Activated naive CD8-positive, alpha-beta T cell treated with anti-CD3 and anti-CD28 coated beads, Interleukin-2, amount 50 U/mL, for 24 hours (primary cell): ENCODE measurements around the gene FOXP1.
"Not testable (repeated sequence)": the region's sequence is repeated elsewhere in the genome, so short reads cannot be mapped to it uniquely, and the experiment has no call there.

ENCODE experiments used
- ATAC-seq: fragments of 150-1000 bp; cut with Tn5 transposase; one replicate; pipeline ENCODE4 v1.10.0; 2021
- DNase-seq: peaks from one replicate; pipeline ENCODE4 v3.0.0; 2021
- H3K27ac Mint-ChIP-seq: one replicate; pipeline ENCODE4 v1.8.0; 2021; ENCODE audit warnings: mild to moderate bottlenecking, mixed read lengths
- H3K27me3 Mint-ChIP-seq: one replicate; pipeline ENCODE4 v1.8.0; 2021; ENCODE audit warnings: mixed read lengths
- H3K36me3 Mint-ChIP-seq: one replicate; pipeline ENCODE4 v1.8.0; 2021; ENCODE audit warnings: low read depth, mixed read lengths
- H3K4me1 Mint-ChIP-seq: one replicate; pipeline ENCODE4 v1.8.0; 2021; ENCODE audit warnings: mixed read lengths
- H3K4me3 Mint-ChIP-seq: one replicate; pipeline ENCODE4 v1.8.0; 2021; ENCODE audit warnings: mild to moderate bottlenecking, moderate library complexity, mixed read lengths
- H3K9me3 Mint-ChIP-seq: one replicate; pipeline ENCODE4 v1.8.0; 2021; ENCODE audit warnings: mixed read lengths

The FOXP1 gene

GRCh38 chr3:71542521-71543370 is 40.8 kb downstream of the FOXP1 start:
- no peaks in the 10 kb centered on the region for H3K36me3 Mint-ChIP-seq
- peak overlapping the region; percentile 19 for H3K4me3 Mint-ChIP-seq
- no peaks in the 10 kb centered on the region for H3K27me3 Mint-ChIP-seq
- H3K9me3 Mint-ChIP-seq: no peaks in the 10 kb centered on the region
- peak; percentile 16 for DNase-seq
- H3K27ac Mint-ChIP-seq: no peak overlapping the region
- peaks cover 25% of the 10 kb centered on the region for H3K4me1 Mint-ChIP-seq
- ATAC-seq: peak; percentile 77

DNA sequence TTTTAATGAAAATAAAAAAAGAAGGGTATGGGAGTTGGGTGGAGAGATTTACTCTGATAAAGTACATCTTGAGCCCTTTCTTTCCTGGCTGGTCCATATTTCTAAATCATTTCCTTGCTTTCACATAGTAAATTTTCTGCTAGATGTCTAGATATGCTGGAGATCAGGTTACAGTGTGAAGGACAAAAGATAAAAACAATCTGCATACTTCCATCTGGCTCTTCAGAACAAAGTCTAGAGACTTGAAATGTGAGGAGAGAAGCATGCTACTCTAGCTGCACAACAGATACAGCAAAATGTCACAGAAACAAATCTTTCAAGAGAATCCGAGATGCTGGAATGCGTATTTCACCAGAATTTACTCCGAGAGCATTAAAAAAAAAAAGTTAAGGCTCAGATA is 42.2 kb downstream of the FOXP1 start:
- no peak overlapping the region for H3K4me3 Mint-ChIP-seq

GRCh38 chr3:71537211-71537611 is 46.3 kb downstream of the FOXP1 start:
- H3K27ac Mint-ChIP-seq: no peak overlapping the region
- H3K27me3 Mint-ChIP-seq: no peaks in the 10 kb centered on the region
- H3K4me3 Mint-ChIP-seq: no peak overlapping the region
- H3K36me3 Mint-ChIP-seq: peaks cover 2% of the 10 kb centered on the region
- H3K9me3 Mint-ChIP-seq: no peaks in the 10 kb centered on the region
- ATAC-seq (no peak), DNase-seq (no peak)
- peaks cover 18% of the 10 kb centered on the region for H3K4me1 Mint-ChIP-seq

More for the DNA sequence above, 42.2 kb downstream of the FOXP1 start:
- Mint-ChIP-seq H3K27me3 (no peaks in the 10 kb centered on the region), H3K27ac (no peak overlapping the region), H3K9me3 (no peaks in the 10 kb centered on the region), H3K36me3 (no peaks in the 10 kb centered on the region), H3K4me1 (peaks cover 30% of the 10 kb centered on the region)
- DNase-seq (no peak), ATAC-seq (no peak)

DNA sequence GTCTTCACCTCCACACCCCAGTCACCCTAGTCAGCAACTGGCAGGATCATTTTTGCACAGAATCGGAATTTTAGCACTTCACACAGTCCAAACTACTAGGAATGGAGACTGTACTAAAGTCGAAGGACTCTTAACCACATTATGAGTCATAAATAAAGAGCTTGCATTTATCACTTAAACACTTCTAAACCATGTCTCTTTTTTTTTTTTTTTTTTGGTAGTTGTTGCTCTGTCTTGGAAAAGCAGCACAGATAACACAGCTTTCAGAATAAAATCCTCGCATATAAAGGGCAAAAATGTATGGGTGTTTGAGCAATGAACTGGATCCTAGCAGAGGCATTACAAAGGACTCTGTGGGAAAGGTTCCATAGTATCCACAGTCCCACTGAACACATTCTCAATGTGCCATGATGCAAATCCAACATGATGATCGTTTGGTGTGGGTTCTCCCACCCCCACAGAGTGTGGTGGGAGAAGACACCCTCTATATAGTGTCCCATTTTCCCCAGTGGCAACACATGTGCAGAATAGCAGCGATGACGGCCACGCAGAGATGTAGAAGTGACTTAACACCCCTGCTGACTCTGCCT is 47.1 kb downstream of the FOXP1 start:
- H3K27me3 Mint-ChIP-seq: no peaks in the 10 kb centered on the region
- peaks cover 15% of the 10 kb centered on the region for H3K4me1 Mint-ChIP-seq
- no peak for DNase-seq
- peaks cover 2% of the 10 kb centered on the region for H3K36me3 Mint-ChIP-seq
- no peak for ATAC-seq
- H3K9me3 Mint-ChIP-seq: no peaks in the 10 kb centered on the region
- H3K27ac Mint-ChIP-seq: no peak overlapping the region
- H3K4me3 Mint-ChIP-seq: no peak overlapping the region

DNA sequence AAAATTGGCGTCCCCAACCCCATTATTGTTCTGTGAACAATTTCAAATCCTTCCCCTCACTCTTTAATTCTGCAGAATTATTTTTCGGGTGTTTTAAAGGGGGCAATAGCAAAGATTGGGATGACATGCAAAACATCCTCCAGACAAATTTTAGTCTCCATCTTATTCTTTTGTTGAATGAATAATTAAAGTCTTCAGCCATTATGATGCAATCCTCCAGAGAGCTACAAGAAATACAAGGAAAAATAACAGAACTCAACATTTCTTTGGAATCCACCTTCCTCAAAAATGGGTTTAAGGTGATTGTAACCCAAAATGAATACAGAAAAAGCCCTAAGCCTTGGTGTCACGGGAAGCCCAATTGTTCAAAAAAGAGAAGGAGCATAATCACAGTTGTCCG is 49.9 kb downstream of the FOXP1 start:
- Mint-ChIP-seq H3K27me3 (no peaks in the 10 kb centered on the region), H3K36me3 (peaks cover 2% of the 10 kb centered on the region), H3K27ac (no peak overlapping the region), H3K9me3 (no peaks in the 10 kb centered on the region), H3K4me1 (peaks cover 30% of the 10 kb centered on the region), H3K4me3 (no peak overlapping the region)
- ATAC-seq (no peak), DNase-seq (no peak)

- Mint-ChIP-seq H3K4me3 (no peak overlapping the region), H3K27ac (no peak overlapping the region), H3K9me3 (no peaks in the 10 kb centered on the region), H3K27me3 (no peaks in the 10 kb centered on the region), H3K36me3 (peaks cover 2% of the 10 kb centered on the region), H3K4me1 (peaks cover 33% of the 10 kb centered on the region)
- DNase-seq (no peak), ATAC-seq (no peak)
Measured at GRCh38 chr3:71532639-71533395, 50.7 kb downstream of the FOXP1 start.

GRCh38 chr3:71530903-71531530 is 52.5 kb downstream of the FOXP1 start:
- no peak overlapping the region for H3K4me3 Mint-ChIP-seq
- peaks cover 2% of the 10 kb centered on the region for H3K36me3 Mint-ChIP-seq
- no peak for ATAC-seq

DNA sequence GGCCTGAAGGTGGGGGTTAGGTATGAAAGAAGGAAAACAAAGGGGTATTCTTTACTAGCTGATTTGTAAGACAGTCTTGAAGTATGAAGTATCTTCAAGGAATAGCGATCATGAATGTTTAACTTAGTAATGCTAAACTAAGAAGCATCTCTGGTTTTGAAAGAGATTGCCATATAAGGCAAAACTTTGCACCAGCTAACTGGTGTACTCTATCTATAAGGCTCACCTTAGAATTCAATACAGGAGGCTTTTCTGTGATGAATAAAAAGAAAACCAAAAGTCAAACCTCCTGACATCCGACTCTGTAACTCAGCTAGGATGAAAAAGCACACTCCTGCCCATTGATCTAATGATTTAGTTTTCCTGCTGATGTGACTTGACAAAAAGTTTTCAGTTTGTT is 54.7 kb downstream of the FOXP1 start:
- Mint-ChIP-seq H3K27me3 (no peaks in the 10 kb centered on the region), H3K4me3 (no peak overlapping the region), H3K4me1 (peaks cover 26% of the 10 kb centered on the region), H3K9me3 (no peaks in the 10 kb centered on the region), H3K36me3 (peaks cover 2% of the 10 kb centered on the region), H3K27ac (no peak overlapping the region)
- no peak for DNase-seq
- no peak for ATAC-seq

More at GRCh38 chr3:71530903-71531530, 52.5 kb downstream of the FOXP1 start:
- no peaks in the 10 kb centered on the region for H3K9me3 Mint-ChIP-seq
- H3K27me3 Mint-ChIP-seq: no peaks in the 10 kb centered on the region
- peaks cover 26% of the 10 kb centered on the region for H3K4me1 Mint-ChIP-seq
- no peak for DNase-seq
- no peak overlapping the region for H3K27ac Mint-ChIP-seq

DNA sequence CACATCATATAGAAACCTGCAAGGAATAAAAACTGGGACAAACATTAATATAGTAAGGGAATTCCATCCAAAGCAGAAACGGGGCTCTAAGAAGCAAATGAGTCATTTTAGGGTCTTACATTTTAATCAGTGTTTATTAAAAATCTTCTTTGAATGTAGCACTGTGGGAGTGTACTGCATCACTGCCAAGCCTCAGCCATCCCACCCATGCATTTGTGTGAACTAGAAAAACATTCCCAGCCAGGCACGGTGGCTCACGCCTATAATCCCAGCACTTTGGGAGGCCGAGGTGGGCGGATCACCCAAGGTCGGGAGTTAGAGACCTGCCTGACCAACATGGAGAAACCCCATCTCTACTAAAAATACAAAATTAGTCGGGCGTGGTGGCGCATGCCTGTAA is 57.1 kb downstream of the FOXP1 start:
- not testable (repeated sequence) for H3K9me3 Mint-ChIP-seq, H3K36me3 Mint-ChIP-seq, DNase-seq, ATAC-seq, H3K4me3 Mint-ChIP-seq, H3K27ac Mint-ChIP-seq, H3K27me3 Mint-ChIP-seq
- H3K4me1 Mint-ChIP-seq: peaks cover 20% of the 10 kb centered on the region

- no peak for ATAC-seq
- Mint-ChIP-seq H3K4me3 (no peak overlapping the region), H3K27ac (no peak overlapping the region), H3K27me3 (no peaks in the 10 kb centered on the region), H3K36me3 (no peaks in the 10 kb centered on the region), H3K9me3 (no peaks in the 10 kb centered on the region), H3K4me1 (peaks cover 21% of the 10 kb centered on the region)
- no peak for DNase-seq
Measured at GRCh38 chr3:71525391-71525790, 58.1 kb downstream of the FOXP1 start.

GRCh38 chr3:71524672-71525071 is 58.9 kb downstream of the FOXP1 start:
- DNase-seq (no peak), ATAC-seq (no peak)
- no peak overlapping the region for H3K4me3 Mint-ChIP-seq
- H3K9me3 Mint-ChIP-seq: no peaks in the 10 kb centered on the region
- H3K27ac Mint-ChIP-seq: no peak overlapping the region
- H3K36me3 Mint-ChIP-seq: no peaks in the 10 kb centered on the region
- H3K27me3 Mint-ChIP-seq: no peaks in the 10 kb centered on the region
- peaks cover 23% of the 10 kb centered on the region for H3K4me1 Mint-ChIP-seq

DNA sequence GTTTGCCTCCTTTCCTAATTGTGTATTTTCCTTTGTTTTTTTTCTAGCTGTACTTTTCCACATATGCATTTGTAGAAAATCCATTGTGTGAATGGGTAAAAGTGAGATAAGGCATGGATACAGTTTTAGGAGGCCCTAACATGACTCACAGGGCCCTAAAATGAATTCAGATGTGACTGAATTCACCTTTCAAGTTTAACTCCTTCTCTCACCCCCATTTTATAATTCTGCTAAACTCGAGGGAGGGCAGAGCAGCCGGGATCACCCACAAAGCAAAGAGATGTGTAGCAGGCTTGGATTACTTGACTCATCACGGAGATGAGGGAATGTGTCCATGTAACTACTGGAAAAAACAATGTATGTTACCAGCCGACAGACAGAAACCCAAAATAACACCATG is 59.9 kb downstream of the FOXP1 start:
- Mint-ChIP-seq H3K4me3 (no peak overlapping the region), H3K36me3 (no peaks in the 10 kb centered on the region), H3K27me3 (no peaks in the 10 kb centered on the region), H3K4me1 (peaks cover 15% of the 10 kb centered on the region), H3K27ac (no peak overlapping the region), H3K9me3 (no peaks in the 10 kb centered on the region)
- DNase-seq (no peak), ATAC-seq (no peak)

DNA sequence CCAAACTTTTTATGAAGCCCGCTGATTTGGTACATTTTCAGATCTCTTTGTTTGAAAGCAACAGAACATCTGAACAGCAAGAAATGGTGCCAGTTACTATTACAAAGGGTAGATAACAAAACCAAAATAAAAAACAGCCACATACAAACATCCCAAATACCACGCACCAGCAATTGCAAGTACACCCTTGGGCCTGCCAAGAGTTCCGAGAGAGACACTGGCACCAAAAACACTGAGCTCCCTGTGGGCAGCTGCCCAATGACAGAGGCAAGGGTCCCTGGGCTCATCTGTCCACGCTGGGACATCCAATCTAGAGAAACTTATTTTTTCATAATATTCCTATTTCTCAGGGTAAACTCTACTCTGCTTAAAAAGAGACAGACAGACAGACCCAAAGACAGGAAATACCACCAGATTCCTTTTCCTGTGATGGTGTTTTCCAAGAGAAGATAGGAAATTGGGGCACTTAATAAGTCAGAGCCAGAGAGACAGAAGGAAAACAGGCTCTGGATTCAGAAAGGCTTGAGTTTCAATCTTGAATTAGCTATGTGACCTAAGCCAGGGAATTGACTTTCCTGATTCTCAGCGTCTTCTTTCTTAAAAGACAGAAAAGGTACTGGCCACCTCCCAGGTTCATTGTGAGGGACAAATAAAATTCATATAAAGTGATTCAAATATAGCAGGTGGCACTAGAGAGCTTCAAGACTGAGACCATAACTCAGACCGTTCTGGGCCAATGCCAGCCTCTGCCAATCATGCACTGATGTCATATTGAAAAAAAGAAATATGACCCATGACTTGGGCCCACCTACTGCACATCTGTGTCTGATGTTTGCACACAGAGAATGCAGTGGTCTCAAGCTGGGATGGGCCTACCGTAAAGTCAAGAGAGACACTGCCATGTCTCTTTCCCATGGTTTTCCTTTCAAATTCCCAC is 61.3 kb downstream of the FOXP1 start:
- no peak overlapping the region for H3K4me3 Mint-ChIP-seq
- H3K9me3 Mint-ChIP-seq: no peaks in the 10 kb centered on the region
- peaks cover 12% of the 10 kb centered on the region for H3K4me1 Mint-ChIP-seq
- no peaks in the 10 kb centered on the region for H3K27me3 Mint-ChIP-seq
- ATAC-seq (no peak), DNase-seq (no peak)
- no peak overlapping the region for H3K27ac Mint-ChIP-seq
- no peaks in the 10 kb centered on the region for H3K36me3 Mint-ChIP-seq

DNA sequence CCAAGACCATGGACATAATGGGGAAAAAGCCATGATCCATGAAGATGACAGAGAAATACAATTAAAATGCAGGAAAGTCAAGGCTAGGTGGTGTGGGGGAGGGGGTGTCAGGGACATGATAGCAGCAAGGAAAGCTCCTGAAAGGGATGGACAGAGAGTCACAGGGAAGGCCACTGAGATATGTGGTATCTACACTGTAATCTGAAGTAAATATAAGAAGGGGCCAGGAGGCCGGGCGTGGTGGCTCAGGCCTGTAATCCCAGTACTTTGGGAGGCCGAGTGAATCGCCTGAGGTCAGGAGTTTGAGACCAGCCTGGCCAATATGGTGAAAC is 62.5 kb downstream of the FOXP1 start:
- Mint-ChIP-seq H3K27me3 (no peaks in the 10 kb centered on the region), H3K9me3 (no peaks in the 10 kb centered on the region), H3K27ac (no peak overlapping the region), H3K4me1 (peaks cover 12% of the 10 kb centered on the region), H3K4me3 (no peak overlapping the region), H3K36me3 (no peaks in the 10 kb centered on the region)
- no peak for DNase-seq
- ATAC-seq: no peak
